Measurements from ENCODE around the gene SLC25A4.

SLC25A4 gene

DNA sequence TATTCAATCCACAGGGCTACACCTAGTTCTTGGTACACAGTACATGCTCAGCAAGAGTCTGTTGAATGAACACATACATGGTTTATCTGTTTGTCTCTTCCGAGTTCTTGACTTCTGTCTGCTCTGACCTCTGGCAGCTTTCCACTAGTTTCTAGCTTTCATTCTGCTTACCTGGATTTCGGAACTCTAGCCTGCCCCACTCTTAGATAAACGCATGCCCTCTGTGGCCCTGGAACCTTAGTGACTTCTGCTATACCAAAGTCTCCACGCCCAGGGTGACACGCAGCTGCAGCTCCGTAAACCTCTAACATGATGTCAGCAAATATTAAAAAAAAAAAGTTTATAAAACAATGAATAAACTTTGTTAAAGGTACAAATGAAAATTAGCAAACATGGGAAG, 1.3 kb upstream of the SLC25A4 start:
- Histone ChIP-seq H2AK5ac (ENCODE audit: low read length, severe bottlenecking) (no peak overlapping the region), H3K4me3 (ENCODE audit: insufficient read depth in 1 of 2, low read depth in 1 of 2, low read length in 2 of 2) (no peak overlapping the region), H2BK5ac (ENCODE audit: low read depth, low read length, poor library complexity, severe bottlenecking) (no peak overlapping the region), H3K4ac (ENCODE audit: low read depth in 1 of 2, low read length in 2 of 2) (no peak overlapping the region), H2BK15ac (ENCODE audit: low read depth, poor library complexity, severe bottlenecking) (no peak overlapping the region), H2BK120ac (ENCODE audit: low read depth, low read length) (no peak overlapping the region), H3K36me3 (ENCODE audit: control insufficient read depth in 1 of 2, insufficient read depth in 2 of 2, low read depth in 1 of 2, low read length in 2 of 2) (peaks cover 4 to 7% of the 10 kb centered on the region in 2 experiments), H3K18ac (ENCODE audit: low read depth in 1 of 2, low read length in 2 of 2) (no peak overlapping the region), H3K27me3 (ENCODE audit: control insufficient read depth in 1 of 2, insufficient read depth in 1 of 2, low read length in 2 of 2) (peaks cover 0 to 4% of the 10 kb centered on the region in 2 experiments), H2BK12ac (ENCODE audit: low read length in 2 of 2) (no peak overlapping the region), H2AFZ (ENCODE audit: low read depth, low read length) (no peak overlapping the region), H3K9me3 (ENCODE audit: control insufficient read depth, low read length) (no peaks in the 10 kb centered on the region), H3K23ac (ENCODE audit: low read length in 2 of 2) (no peak overlapping the region), H3K79me1 (replicated peaks; ENCODE audit: low read length, poor library complexity, severe bottlenecking) (peaks cover 18% of the 10 kb centered on the region), H3K14ac (ENCODE audit: low read length in 2 of 2) (no peak overlapping the region), H4K91ac (ENCODE audit: low read length) (no peak overlapping the region), H3K9ac (ENCODE audit: low read length) (no peak overlapping the region), H4K8ac (ENCODE audit: low read length) (no peak overlapping the region), H3K27ac (ENCODE audit: low read length, poor library complexity, severe bottlenecking) (no peak overlapping the region), H3K4me2 (ENCODE audit: low read length, poor library complexity, severe bottlenecking) (no peak overlapping the region), H3K4me1 (ENCODE audit: control insufficient read depth, insufficient read depth, low read depth, low read length) (peaks cover 6% of the 10 kb centered on the region)
- no peak for DNase-seq
- WGBS, result 88% methylated on average over 3 of the region's 6 CpGs

DNA sequence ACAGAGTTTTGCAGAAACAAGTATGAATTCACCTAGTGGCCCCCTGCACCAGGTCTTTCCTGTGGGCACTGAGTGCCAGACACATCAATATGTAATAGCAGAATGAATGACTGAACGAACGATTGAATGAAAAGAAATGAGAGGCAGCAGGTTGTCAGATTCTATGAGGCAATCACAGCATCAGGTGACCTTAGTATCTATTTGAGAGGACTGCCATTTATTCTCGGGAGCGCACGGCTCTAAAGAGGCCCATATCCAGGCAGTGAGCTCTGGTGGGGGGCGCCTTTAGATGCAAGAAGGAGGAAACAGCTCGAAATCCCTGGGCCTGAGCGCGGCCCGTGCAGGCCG, 528 bp upstream of the SLC25A4 start:
- Histone ChIP-seq H2AK5ac (ENCODE audit: low read length, severe bottlenecking) (no peak overlapping the region), H3K23ac (ENCODE audit: low read length in 2 of 2) (peak overlapping the region in 1 of 2 experiments; percentile 57), H3K4me2 (ENCODE audit: low read length, poor library complexity, severe bottlenecking) (peak overlapping the region; percentile 97), H3K36me3 (ENCODE audit: control insufficient read depth in 1 of 2, insufficient read depth in 2 of 2, low read depth in 1 of 2, low read length in 2 of 2) (peaks cover 4 to 7% of the 10 kb centered on the region in 2 experiments), H4K91ac (ENCODE audit: low read length) (no peak overlapping the region), H3K9me3 (ENCODE audit: control insufficient read depth, low read length) (no peaks in the 10 kb centered on the region), H3K27me3 (ENCODE audit: control insufficient read depth in 1 of 2, insufficient read depth in 1 of 2, low read length in 2 of 2) (peaks cover 0 to 4% of the 10 kb centered on the region in 2 experiments), H2BK120ac (ENCODE audit: low read depth, low read length) (no peak overlapping the region), H3K9ac (ENCODE audit: low read length) (peak overlapping the region; percentile 71), H2BK15ac (ENCODE audit: low read depth, poor library complexity, severe bottlenecking) (peak overlapping the region; percentile 12), H2BK12ac (ENCODE audit: low read length in 2 of 2) (no peak overlapping the region), H3K4me3 (ENCODE audit: insufficient read depth in 1 of 2, low read depth in 1 of 2, low read length in 2 of 2) (peak overlapping the region; percentile 79 to 98), H3K14ac (ENCODE audit: low read length in 2 of 2) (no peak overlapping the region), H2AFZ (ENCODE audit: low read depth, low read length) (peak overlapping the region; percentile 93), H3K4me1 (ENCODE audit: control insufficient read depth, insufficient read depth, low read depth, low read length) (peaks cover 6% of the 10 kb centered on the region), H3K18ac (ENCODE audit: low read depth in 1 of 2, low read length in 2 of 2) (no peak overlapping the region), H3K79me1 (replicated peaks; ENCODE audit: low read length, poor library complexity, severe bottlenecking) (peaks cover 18% of the 10 kb centered on the region), H3K27ac (ENCODE audit: low read length, poor library complexity, severe bottlenecking) (no peak overlapping the region), H3K4ac (ENCODE audit: low read depth in 1 of 2, low read length in 2 of 2) (peak overlapping the region in 1 of 2 experiments; percentile 17), H4K8ac (ENCODE audit: low read length) (peak overlapping the region; percentile 27), H2BK5ac (ENCODE audit: low read depth, low read length, poor library complexity, severe bottlenecking) (no peak overlapping the region)
- DNase-seq, result no peak
- whole genome bisulfite sequencing, result 12% methylated on average over 11 of the region's 11 CpGs

GRCh38 chr4:185143601-185143969, 519 bp downstream of the SLC25A4 start:
- no peak overlapping the region for H2BK15ac ChIP-seq (ENCODE audit: low read depth, poor library complexity, severe bottlenecking)
- no peak overlapping the region for H3K4ac ChIP-seq (ENCODE audit: low read depth in 1 of 2, low read length in 2 of 2)
- no peak overlapping the region for H3K27ac ChIP-seq (ENCODE audit: low read length, poor library complexity, severe bottlenecking)
- no peak overlapping the region for H4K91ac ChIP-seq (ENCODE audit: low read length)
- no peak overlapping the region for H2BK5ac ChIP-seq (ENCODE audit: low read depth, low read length, poor library complexity, severe bottlenecking)
- H3K4me3 ChIP-seq (ENCODE audit: insufficient read depth in 1 of 2, low read depth in 1 of 2, low read length in 2 of 2), result peak overlapping the region; percentile 79 to 98
- no peak overlapping the region for H2AK5ac ChIP-seq (ENCODE audit: low read length, severe bottlenecking)
- DNase-seq, result peak; percentile 32
- peak overlapping the region; percentile 71 for H3K9ac ChIP-seq (ENCODE audit: low read length)
- H2BK12ac ChIP-seq (ENCODE audit: low read length in 2 of 2), result no peak overlapping the region
- no peak overlapping the region for H3K23ac ChIP-seq (ENCODE audit: low read length in 2 of 2)
- H3K4me1 ChIP-seq (ENCODE audit: control insufficient read depth, insufficient read depth, low read depth, low read length), result peaks cover 6% of the 10 kb centered on the region
- H3K79me1 ChIP-seq (replicated peaks; ENCODE audit: low read length, poor library complexity, severe bottlenecking), result peaks cover 19% of the 10 kb centered on the region
- H2AFZ ChIP-seq (ENCODE audit: low read depth, low read length), result no peak overlapping the region
- H3K18ac ChIP-seq (ENCODE audit: low read depth in 1 of 2, low read length in 2 of 2), result peak overlapping the region in 1 of 2 experiments; percentile 69
- peaks cover 0 to 4% of the 10 kb centered on the region in 2 experiments for H3K27me3 ChIP-seq (ENCODE audit: control insufficient read depth in 1 of 2, insufficient read depth in 1 of 2, low read length in 2 of 2)
- H3K9me3 ChIP-seq (ENCODE audit: control insufficient read depth, low read length), result no peaks in the 10 kb centered on the region
- 4% methylated on average over 26 of the region's 30 CpGs for WGBS
- H3K14ac ChIP-seq (ENCODE audit: low read length in 2 of 2), result no peak overlapping the region
- H2BK120ac ChIP-seq (ENCODE audit: low read depth, low read length), result no peak overlapping the region
- H4K8ac ChIP-seq (ENCODE audit: low read length), result no peak overlapping the region
- H3K36me3 ChIP-seq (ENCODE audit: control insufficient read depth in 1 of 2, insufficient read depth in 2 of 2, low read depth in 1 of 2, low read length in 2 of 2), result peaks cover 7 to 9% of the 10 kb centered on the region in 2 experiments
- peak overlapping the region; percentile 97 for H3K4me2 ChIP-seq (ENCODE audit: low read length, poor library complexity, severe bottlenecking)

GRCh38 chr4:185144601-185145240, 1.7 kb downstream of the SLC25A4 start:
- no peak overlapping the region for H4K8ac ChIP-seq (ENCODE audit: low read length)
- no peak overlapping the region for H3K4me2 ChIP-seq (ENCODE audit: low read length, poor library complexity, severe bottlenecking)
- H3K27me3 ChIP-seq (ENCODE audit: control insufficient read depth in 1 of 2, insufficient read depth in 1 of 2, low read length in 2 of 2), result no peaks in the 10 kb centered on the region
- H2AFZ ChIP-seq (ENCODE audit: low read depth, low read length), result no peak overlapping the region
- peaks cover 19% of the 10 kb centered on the region for H3K79me1 ChIP-seq (replicated peaks; ENCODE audit: low read length, poor library complexity, severe bottlenecking)
- 95% methylated on average over 16 of the region's 16 CpGs for WGBS
- no peak overlapping the region for H3K4me3 ChIP-seq (ENCODE audit: insufficient read depth in 1 of 2, low read depth in 1 of 2, low read length in 2 of 2)
- H3K14ac ChIP-seq (ENCODE audit: low read length in 2 of 2), result no peak overlapping the region
- H3K9me3 ChIP-seq (ENCODE audit: control insufficient read depth, low read length), result no peaks in the 10 kb centered on the region
- H2AK5ac ChIP-seq (ENCODE audit: low read length, severe bottlenecking), result no peak overlapping the region
- no peak overlapping the region for H3K27ac ChIP-seq (ENCODE audit: low read length, poor library complexity, severe bottlenecking)
- no peak overlapping the region for H2BK12ac ChIP-seq (ENCODE audit: low read length in 2 of 2)
- no peak overlapping the region for H4K91ac ChIP-seq (ENCODE audit: low read length)
- H3K4me1 ChIP-seq (ENCODE audit: control insufficient read depth, insufficient read depth, low read depth, low read length), result peaks cover 6% of the 10 kb centered on the region
- no peak overlapping the region for H3K23ac ChIP-seq (ENCODE audit: low read length in 2 of 2)
- H2BK15ac ChIP-seq (ENCODE audit: low read depth, poor library complexity, severe bottlenecking), result no peak overlapping the region
- no peak overlapping the region for H3K4ac ChIP-seq (ENCODE audit: low read depth in 1 of 2, low read length in 2 of 2)
- no peak overlapping the region for H2BK5ac ChIP-seq (ENCODE audit: low read depth, low read length, poor library complexity, severe bottlenecking)
- H2BK120ac ChIP-seq (ENCODE audit: low read depth, low read length), result no peak overlapping the region
- DNase-seq, result no peak
- H3K18ac ChIP-seq (ENCODE audit: low read depth in 1 of 2, low read length in 2 of 2), result no peak overlapping the region
- peaks cover 14 to 20% of the 10 kb centered on the region in 2 experiments for H3K36me3 ChIP-seq (ENCODE audit: control insufficient read depth in 1 of 2, insufficient read depth in 2 of 2, low read depth in 1 of 2, low read length in 2 of 2)
- no peak overlapping the region for H3K9ac ChIP-seq (ENCODE audit: low read length)
